Neural cell (in vitro differentiated cells): Measurements from ENCODE around the gene COG4. TPM values are rescaled to one million over a fixed set of nuclear protein-coding genes. Genes with fewer than 3 reads are reported as not detected.
A peak's percentile ranks its signal among the peaks of the same experiment; 100 is the strongest.

Source experiments
- H2AFZ ChIP-seq: fragments of 200-600, 300-800 bp; sonication (generic), shearing (Covaris generic); 2 replicates; pipeline ENCODE4 v1.6.0; 2014; ENCODE audit warnings: low read depth, mild to moderate bottlenecking, antibody characterized with exemption, low read length, moderate library complexity
- H3F3A ChIP-seq: fragments of 200-600 bp; shearing (Covaris generic); 2 replicates; pipeline ENCODE4 v1.6.1; 2016; ENCODE audit warnings: mild to moderate bottlenecking, moderate library complexity, mixed read lengths, antibody characterized with exemption, low read length; ENCODE audit not compliant: insufficient read depth, poor library complexity, severe bottlenecking
- H3K27ac ChIP-seq: fragments of 200-600, 300-800 bp; sonication (generic), shearing (Covaris generic); 2 replicates; pipeline ENCODE4 v1.5.1; 2014; ENCODE audit warnings: mild to moderate bottlenecking, low read length, moderate library complexity
- H3K27me3 ChIP-seq: fragments of 300-800, 200-600 bp; sonication (generic), shearing (Covaris generic); 2 replicates; pipeline ENCODE4 v1.6.0; 2014; ENCODE audit warnings: mild to moderate bottlenecking, low read depth, low read length, moderate library complexity; ENCODE audit not compliant: insufficient read depth
- H3K36me3 ChIP-seq: fragments of 300-800, 200-600 bp; sonication (generic), shearing (Covaris generic); 2 replicates; pipeline ENCODE4 v1.5.1; 2014; ENCODE audit warnings: mild to moderate bottlenecking, antibody characterized with exemption, low read length, moderate library complexity; ENCODE audit not compliant: insufficient read depth
- H3K4me2 ChIP-seq: fragments of 300-800, 200-600 bp; sonication (generic), shearing (Covaris generic); 2 replicates; pipeline ENCODE4 v1.6.0; 2014; ENCODE audit warnings: mild to moderate bottlenecking, low read length
- H3K4me3 ChIP-seq: fragments of 300-800, 200-600 bp; sonication (generic), shearing (Covaris generic); 2 replicates; pipeline ENCODE4 v1.5.1; 2014; ENCODE audit warnings: mild to moderate bottlenecking, low read length, moderate library complexity
- H3K79me2 ChIP-seq: fragments of 200-600 bp; shearing (Covaris generic); replicated peaks from 2 replicates; pipeline ENCODE4 v1.6.0; 2014; ENCODE audit warnings: mild to moderate bottlenecking, low read length, moderate library complexity; ENCODE audit not compliant: insufficient read depth
- H3K9ac ChIP-seq: fragments of 300-800, 200-600 bp; sonication (generic), shearing (Covaris generic); 2 replicates; pipeline ENCODE4 v1.6.1; 2016; ENCODE audit warnings: mild to moderate bottlenecking, low read length, mixed read lengths
- H3K9me2 ChIP-seq: fragments of 200-600 bp; shearing (Covaris generic); 2 replicates; pipeline ENCODE4 v1.6.1; 2016; ENCODE audit warnings: mild to moderate bottlenecking, low read length, mixed read lengths; ENCODE audit not compliant: insufficient read depth
- H3K9me3 ChIP-seq: fragments of 200-600, 300-800 bp; sonication (generic), shearing (Covaris generic); 2 replicates; pipeline ENCODE4 v1.6.1; 2016; ENCODE audit warnings: mild to moderate bottlenecking, mixed run types, low read length, moderate library complexity, mixed read lengths
- H4K20me1 ChIP-seq: fragments of 200-600 bp; shearing (Covaris generic); 2 replicates; pipeline ENCODE4 v1.6.1; 2016; ENCODE audit warnings: mild to moderate bottlenecking, mixed run types; ENCODE audit not compliant: insufficient read depth
- EP300 ChIP-seq: fragments of 450-650 bp; conservative IDR thresholded peaks from 2 replicates; pipeline ENCODE4 v1.6.1; 2014; ENCODE audit warnings: antibody characterized with exemption, mild to moderate bottlenecking, moderate library complexity; ENCODE audit not compliant: poor library complexity, severe bottlenecking
- EZH2 ChIP-seq: fragments of 200-600, 300-800 bp; shearing (Covaris generic), sonication (generic); IDR thresholded peaks from 2 replicates; pipeline ENCODE4 v1.6.1; 2014; ENCODE audit warnings: antibody characterized with exemption, low read length, borderline replicate concordance, mild to moderate bottlenecking; ENCODE audit not compliant: insufficient read depth, poor library complexity, severe bottlenecking
- MXI1 ChIP-seq: fragments of 450-650 bp; conservative IDR thresholded peaks from 2 replicates; pipeline ENCODE4 v1.6.1; 2014; ENCODE audit warnings: antibody characterized with exemption, mild to moderate bottlenecking; ENCODE audit not compliant: poor library complexity, severe bottlenecking
- POLR2AphosphoS5 ChIP-seq: IDR thresholded peaks from 2 replicates; pipeline ENCODE4 v1.6.1; 2012
- RAD21 ChIP-seq: fragments of 450-650 bp; conservative IDR thresholded peaks from 2 replicates; pipeline ENCODE4 v1.6.1; 2014; ENCODE audit warnings: antibody characterized with exemption, mild to moderate bottlenecking, moderate library complexity
- SMC3 ChIP-seq: fragments of 450-650 bp; conservative IDR thresholded peaks from 2 replicates; pipeline ENCODE4 v1.6.1; 2014; ENCODE audit warnings: antibody characterized with exemption, mild to moderate bottlenecking, moderate library complexity; ENCODE audit not compliant: poor library complexity
- TAF1 ChIP-seq: IDR thresholded peaks from 2 replicates; pipeline ENCODE4 v1.6.1; 2012; ENCODE audit warnings: low read depth
- polyA plus RNA-seq: library from polyadenylated mRNA; depleted of rRNA; stranded (reverse); fragments of >200 nt; gene quantifications from 2 replicates; pipeline ENCODE4 v1.2.3, GENCODE V29; 2014
- TF ChIP-seq, protein P1 (sequence below): IDR thresholded peaks from 2 replicates; pipeline ENCODE4 v1.6.1; 2012; ENCODE audit warnings: borderline replicate concordance
- TF ChIP-seq, protein P2 (sequence below): fragments of 450-650 bp; IDR thresholded peaks from 2 replicates; pipeline ENCODE4 v1.5.1; 2014; ENCODE audit warnings: antibody characterized with exemption, mild to moderate bottlenecking, moderate library complexity; ENCODE audit not compliant: poor library complexity, severe bottlenecking

COG4 gene
- polyA plus RNA-seq, 1 donor from 2014 or later: 185 TPM

DNA sequence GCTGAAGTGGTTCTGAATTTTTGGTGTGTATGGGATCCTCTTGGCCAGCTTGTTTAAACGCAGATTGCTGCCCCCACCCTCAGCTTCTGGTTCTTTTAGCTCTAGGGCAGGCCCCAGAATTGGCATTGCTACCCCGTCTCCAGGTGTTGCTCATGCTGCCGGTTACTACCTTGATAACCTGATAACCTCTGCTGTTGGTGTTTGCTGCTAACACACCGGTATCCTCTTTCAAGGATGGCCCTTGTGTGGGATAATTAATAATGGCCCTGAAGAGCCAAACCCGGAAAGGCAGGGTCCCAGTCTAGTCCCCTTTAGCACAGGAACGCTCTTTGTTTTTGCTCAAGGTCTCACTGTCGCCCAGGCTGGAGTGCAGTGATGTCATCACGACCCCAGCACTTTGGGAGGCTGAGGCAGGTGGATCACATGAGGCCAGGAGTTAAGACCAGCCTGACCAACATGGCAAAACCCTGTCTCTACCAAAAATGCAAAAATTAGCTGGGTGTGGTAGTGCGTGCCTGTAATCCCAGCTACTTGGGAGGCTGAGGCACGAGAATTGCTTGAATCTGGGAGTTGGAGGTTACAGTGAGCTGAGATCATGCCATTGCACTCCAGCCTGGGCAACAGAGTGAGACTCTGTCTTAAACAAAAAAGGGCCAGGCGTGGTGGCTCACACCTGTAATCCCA lies 83.2 kb downstream of the COG4 start:
- Histone ChIP-seq H2AFZ (no peak overlapping the region), H3K4me3 (peak overlapping the region; percentile 80)

DNA sequence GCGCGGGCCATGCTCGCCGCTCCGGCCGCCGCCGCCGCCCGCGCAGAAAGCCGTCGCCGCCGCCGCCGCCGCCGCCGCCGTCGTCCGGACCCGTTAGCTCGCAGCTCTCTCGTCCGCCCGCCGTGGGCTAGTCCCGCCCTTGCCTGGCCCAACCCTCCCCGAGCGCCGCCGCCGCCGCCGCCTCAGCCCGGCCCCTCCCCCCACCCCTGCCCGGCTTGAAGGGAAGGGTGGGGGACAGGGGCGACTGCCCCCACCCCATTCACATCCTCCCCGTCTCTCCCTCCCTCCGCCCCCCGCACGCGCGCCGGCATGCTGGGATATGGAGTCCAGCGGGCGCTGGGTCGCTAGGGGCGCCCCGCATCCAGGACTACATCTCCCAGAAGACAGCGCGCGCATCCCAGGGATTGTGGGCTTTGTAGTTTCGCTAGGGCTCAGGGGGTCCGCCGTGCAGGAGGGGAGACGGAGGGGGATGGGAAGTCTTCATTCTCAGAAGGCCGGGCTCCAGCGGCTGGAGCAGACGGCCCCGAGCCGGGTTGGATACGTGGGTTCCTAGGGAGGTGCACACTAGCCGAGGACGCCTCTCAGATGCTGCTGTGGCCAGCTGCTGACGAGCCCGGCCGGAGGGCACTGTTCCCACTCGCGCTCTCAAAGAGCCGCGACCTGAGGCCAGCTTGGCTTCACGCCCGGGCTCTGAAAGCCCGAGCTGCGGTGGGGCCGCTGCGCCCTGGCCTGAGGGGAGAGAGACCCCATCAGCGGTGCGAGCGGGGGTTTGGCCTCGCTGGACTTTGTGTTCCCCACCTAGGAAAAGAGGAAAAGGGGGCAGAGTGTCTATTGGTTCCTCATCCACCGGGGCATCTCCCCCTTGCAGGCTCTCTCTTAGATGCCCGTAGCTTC lies 84.1 kb downstream of the COG4 start, which contains the start of gene ST3GAL2:
TSS of gene ST3GAL2 (minus strand) at position 132 of the 894 bp plus-strand sequence. CDS start 40,570 bp downstream, outside the sequence.
- Histone ChIP-seq H3K79me2 (peaks cover 18% of the 10 kb centered on the region), H3F3A (no peaks in the 10 kb centered on the region), H3K36me3 (no peaks in the 10 kb centered on the region), H3K9me2 (no peaks in the 10 kb centered on the region), H2AFZ (peak within 1 kb of the TSS; percentile 78), H3K27me3 (no peaks in the 10 kb centered on the region), H3K9me3 (no peaks in the 10 kb centered on the region), H3K4me2 (peak within 1 kb of the TSS; percentile 99), H4K20me1 (no peaks in the 10 kb centered on the region), H3K4me3 (peak within 1 kb of the TSS; percentile 80), H3K9ac (peak within 1 kb of the TSS; percentile 76), H3K27ac (peak within 1 kb of the TSS; percentile 69)
- TF ChIP-seq, protein P1, sequence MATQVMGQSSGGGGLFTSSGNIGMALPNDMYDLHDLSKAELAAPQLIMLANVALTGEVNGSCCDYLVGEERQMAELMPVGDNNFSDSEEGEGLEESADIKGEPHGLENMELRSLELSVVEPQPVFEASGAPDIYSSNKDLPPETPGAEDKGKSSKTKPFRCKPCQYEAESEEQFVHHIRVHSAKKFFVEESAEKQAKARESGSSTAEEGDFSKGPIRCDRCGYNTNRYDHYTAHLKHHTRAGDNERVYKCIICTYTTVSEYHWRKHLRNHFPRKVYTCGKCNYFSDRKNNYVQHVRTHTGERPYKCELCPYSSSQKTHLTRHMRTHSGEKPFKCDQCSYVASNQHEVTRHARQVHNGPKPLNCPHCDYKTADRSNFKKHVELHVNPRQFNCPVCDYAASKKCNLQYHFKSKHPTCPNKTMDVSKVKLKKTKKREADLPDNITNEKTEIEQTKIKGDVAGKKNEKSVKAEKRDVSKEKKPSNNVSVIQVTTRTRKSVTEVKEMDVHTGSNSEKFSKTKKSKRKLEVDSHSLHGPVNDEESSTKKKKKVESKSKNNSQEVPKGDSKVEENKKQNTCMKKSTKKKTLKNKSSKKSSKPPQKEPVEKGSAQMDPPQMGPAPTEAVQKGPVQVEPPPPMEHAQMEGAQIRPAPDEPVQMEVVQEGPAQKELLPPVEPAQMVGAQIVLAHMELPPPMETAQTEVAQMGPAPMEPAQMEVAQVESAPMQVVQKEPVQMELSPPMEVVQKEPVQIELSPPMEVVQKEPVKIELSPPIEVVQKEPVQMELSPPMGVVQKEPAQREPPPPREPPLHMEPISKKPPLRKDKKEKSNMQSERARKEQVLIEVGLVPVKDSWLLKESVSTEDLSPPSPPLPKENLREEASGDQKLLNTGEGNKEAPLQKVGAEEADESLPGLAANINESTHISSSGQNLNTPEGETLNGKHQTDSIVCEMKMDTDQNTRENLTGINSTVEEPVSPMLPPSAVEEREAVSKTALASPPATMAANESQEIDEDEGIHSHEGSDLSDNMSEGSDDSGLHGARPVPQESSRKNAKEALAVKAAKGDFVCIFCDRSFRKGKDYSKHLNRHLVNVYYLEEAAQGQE: peak; percentile 91
- TF ChIP-seq EP300 (peak; percentile 64), MXI1 (peak; percentile 49), SMC3 (no peak), POLR2AphosphoS5 (peak; percentile 59), RAD21 (no peak), TAF1 (peak; percentile 97), EZH2 (no peak)

More for the DNA sequence above, 83.2 kb downstream of the COG4 start:
- Histone ChIP-seq H3K9ac (peak overlapping the region; percentile 76), H3K4me2 (peak overlapping the region; percentile 88), H3K9me2 (no peaks in the 10 kb centered on the region), H3F3A (no peaks in the 10 kb centered on the region), H4K20me1 (no peaks in the 10 kb centered on the region), H3K27me3 (no peaks in the 10 kb centered on the region), H3K79me2 (peaks cover 18% of the 10 kb centered on the region), H3K27ac (no peak overlapping the region), H3K9me3 (no peaks in the 10 kb centered on the region), H3K36me3 (no peaks in the 10 kb centered on the region)
- TF ChIP-seq TAF1 (no peak), EP300 (no peak), MXI1 (no peak), EZH2 (no peak), SMC3 (no peak), RAD21 (no peak), POLR2AphosphoS5 (no peak)
- TF ChIP-seq, protein P2, sequence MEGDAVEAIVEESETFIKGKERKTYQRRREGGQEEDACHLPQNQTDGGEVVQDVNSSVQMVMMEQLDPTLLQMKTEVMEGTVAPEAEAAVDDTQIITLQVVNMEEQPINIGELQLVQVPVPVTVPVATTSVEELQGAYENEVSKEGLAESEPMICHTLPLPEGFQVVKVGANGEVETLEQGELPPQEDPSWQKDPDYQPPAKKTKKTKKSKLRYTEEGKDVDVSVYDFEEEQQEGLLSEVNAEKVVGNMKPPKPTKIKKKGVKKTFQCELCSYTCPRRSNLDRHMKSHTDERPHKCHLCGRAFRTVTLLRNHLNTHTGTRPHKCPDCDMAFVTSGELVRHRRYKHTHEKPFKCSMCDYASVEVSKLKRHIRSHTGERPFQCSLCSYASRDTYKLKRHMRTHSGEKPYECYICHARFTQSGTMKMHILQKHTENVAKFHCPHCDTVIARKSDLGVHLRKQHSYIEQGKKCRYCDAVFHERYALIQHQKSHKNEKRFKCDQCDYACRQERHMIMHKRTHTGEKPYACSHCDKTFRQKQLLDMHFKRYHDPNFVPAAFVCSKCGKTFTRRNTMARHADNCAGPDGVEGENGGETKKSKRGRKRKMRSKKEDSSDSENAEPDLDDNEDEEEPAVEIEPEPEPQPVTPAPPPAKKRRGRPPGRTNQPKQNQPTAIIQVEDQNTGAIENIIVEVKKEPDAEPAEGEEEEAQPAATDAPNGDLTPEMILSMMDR: no peak
- TF ChIP-seq, protein P1: no peak
